LNCAP (cell line): ENCODE results near the gene TENM3.

Experiments
- TF ChIP-seq, protein P1 (sequence below): fragments of 450-650 bp; IDR thresholded peaks from 2 replicates; pipeline ENCODE4 v1.5.1; 2017; ENCODE audit warnings: mild to moderate bottlenecking

Gene TENM3

DNA sequence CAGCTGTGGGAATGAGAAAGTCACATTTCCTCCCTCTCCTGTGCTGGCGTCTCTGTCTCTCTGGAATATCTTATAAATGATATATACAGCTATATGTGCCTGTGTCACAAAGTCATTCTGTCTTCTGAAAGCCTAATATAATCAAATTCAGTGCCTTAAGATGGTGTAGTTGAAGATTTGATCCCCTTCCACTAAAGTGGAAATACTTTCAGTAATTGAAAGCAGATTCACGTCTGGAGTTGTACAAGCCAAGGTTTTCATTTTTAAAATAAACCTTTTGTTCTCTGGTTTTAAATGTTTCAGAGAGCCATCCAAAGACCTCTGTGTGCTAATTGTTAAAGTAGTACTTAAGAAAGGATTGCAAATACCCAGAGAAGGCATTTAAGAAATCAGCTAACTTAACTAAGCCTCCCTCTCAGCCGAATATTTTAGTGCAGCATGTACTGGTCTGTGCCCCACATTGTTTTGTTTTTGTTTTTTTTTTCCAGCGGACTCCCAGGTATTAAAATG is 206.8 kb downstream of the TENM3 start:
- TF ChIP-seq, protein P1, sequence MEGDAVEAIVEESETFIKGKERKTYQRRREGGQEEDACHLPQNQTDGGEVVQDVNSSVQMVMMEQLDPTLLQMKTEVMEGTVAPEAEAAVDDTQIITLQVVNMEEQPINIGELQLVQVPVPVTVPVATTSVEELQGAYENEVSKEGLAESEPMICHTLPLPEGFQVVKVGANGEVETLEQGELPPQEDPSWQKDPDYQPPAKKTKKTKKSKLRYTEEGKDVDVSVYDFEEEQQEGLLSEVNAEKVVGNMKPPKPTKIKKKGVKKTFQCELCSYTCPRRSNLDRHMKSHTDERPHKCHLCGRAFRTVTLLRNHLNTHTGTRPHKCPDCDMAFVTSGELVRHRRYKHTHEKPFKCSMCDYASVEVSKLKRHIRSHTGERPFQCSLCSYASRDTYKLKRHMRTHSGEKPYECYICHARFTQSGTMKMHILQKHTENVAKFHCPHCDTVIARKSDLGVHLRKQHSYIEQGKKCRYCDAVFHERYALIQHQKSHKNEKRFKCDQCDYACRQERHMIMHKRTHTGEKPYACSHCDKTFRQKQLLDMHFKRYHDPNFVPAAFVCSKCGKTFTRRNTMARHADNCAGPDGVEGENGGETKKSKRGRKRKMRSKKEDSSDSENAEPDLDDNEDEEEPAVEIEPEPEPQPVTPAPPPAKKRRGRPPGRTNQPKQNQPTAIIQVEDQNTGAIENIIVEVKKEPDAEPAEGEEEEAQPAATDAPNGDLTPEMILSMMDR = no peak

GRCh38 chr4:182451441-182451840 is 208.2 kb downstream of the TENM3 start:
- TF ChIP-seq, protein P1 = no peak

GRCh38 chr4:182453830-182454229 is 210.6 kb downstream of the TENM3 start:
- TF ChIP-seq, protein P1 = no peak

GRCh38 chr4:182454440-182455013 is 211.3 kb downstream of the TENM3 start:
- TF ChIP-seq, protein P1 = no peak

- TF ChIP-seq, protein P1 = no peak
Measured at GRCh38 chr4:182465114-182465513, 221.9 kb downstream of the TENM3 start.

DNA sequence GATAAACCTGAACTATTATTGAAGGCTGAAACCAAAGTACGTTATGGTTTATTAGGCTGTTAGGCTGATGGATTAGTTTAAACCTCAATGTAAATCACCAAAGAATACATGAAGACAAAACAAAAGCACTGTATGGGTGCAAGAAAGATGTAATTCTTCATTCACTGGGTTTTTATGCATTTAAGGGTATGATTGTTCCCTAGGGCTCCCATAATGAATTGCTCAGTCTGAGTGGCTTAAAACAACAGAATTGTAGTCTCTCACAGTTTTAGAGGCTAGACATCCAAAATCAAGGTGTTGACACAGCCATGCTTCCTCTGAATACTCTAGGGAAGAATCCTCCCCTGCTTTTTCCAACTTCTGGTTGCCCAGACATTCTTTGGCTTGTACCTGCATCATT is 222.8 kb downstream of the TENM3 start:
- TF ChIP-seq, protein P1 = no peak

DNA sequence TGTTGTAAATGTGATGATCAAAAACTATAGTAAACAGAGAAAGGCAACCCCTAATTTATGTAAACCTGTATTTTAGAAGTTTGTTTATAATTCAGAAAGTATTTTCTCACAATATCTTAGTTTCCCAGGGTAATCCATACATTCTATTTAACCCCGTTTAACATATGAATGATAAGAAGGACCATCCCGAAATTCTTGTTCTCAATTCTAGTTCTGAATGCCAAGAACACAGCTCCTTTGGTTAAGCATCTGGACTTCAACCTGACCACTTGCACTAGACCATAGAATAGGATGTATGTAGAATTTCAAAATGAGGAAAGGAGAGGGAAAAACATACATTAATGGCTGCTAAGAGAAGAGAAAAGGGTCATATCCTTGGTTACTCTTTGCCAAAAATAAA is 227.0 kb downstream of the TENM3 start:
- TF ChIP-seq, protein P1 = no peak

- TF ChIP-seq, protein P1 = no peak
Measured at GRCh38 chr4:182475539-182475938, 232.3 kb downstream of the TENM3 start.
